H1 (cell line): Measurements from ENCODE around the gene RBM18. TPM values are rescaled to one million over a fixed set of nuclear protein-coding genes. Genes with fewer than 3 reads are reported as not detected.

Experiments used
- CEBPB ChIP-seq: IDR thresholded peaks from 2 replicates; pipeline ENCODE4 v1.6.1; 2012; ENCODE audit warnings: low read depth, low read length
- GABPA ChIP-seq: IDR thresholded peaks from 2 replicates; pipeline ENCODE4 v1.6.1; 2011; ENCODE audit warnings: mild to moderate bottlenecking, low read length, moderate library complexity, borderline replicate concordance; ENCODE audit not compliant: insufficient read depth
- HDAC6 ChIP-seq: IDR thresholded peaks from one replicate; pipeline ENCODE4 v1.7.1; 2012; ENCODE audit warnings: low read depth, mild to moderate bottlenecking, inconsistent platforms, low read length, moderate library complexity
- MAFK ChIP-seq: IDR thresholded peaks from 2 replicates; pipeline ENCODE4 v1.6.1; 2012; ENCODE audit warnings: low read depth, mild to moderate bottlenecking, improper control_type of control experiment, low read length
- POLR2A ChIP-seq, 2 experiments: IDR thresholded peaks; 1 replicate in 1 of 2; 2 replicates in 1 of 2; pipeline ENCODE4 v1.6.1; 2011; ENCODE audit warnings: low read depth in 2 of 2, low read length in 2 of 2, mild to moderate bottlenecking in 2 of 2; ENCODE audit errors: control extremely low read depth in 1 of 2
- SP1 ChIP-seq: IDR thresholded peaks from 2 replicates; pipeline ENCODE4 v1.6.1; 2011; ENCODE audit warnings: low read depth, low read length
- TBP ChIP-seq: IDR thresholded peaks from 2 replicates; pipeline ENCODE4 v1.6.1; 2011; ENCODE audit warnings: low read depth, low read length, improper control_type of control experiment
- polyA plus RNA-seq, 7 experiments: library from polyadenylated mRNA; depleted of rRNA in 3 of 7; stranded (reverse) in 5 of 7; unstranded in 2 of 7; fragments of >200 nt in 5 of 7; fragments of 200-250 nt in 2 of 7; gene quantifications; 1 replicate in 5 of 7; 2 replicates in 1 of 7; 4 replicates in 1 of 7; pipeline versions ENCODE4 v1.2.1 to v1.2.3, GENCODE V29; 2011 to 2013; ENCODE audit warnings: missing spikeins in 2 of 7, mixed read lengths in 2 of 7
- total RNA-seq: library from RNA; stranded (reverse); fragmentation: NEBNext Ultra II Directional; extraction: Animal tissue kit (Norgen Biotek cat#: 25700); gene quantifications from 2 replicates; pipeline ENCODE4 v1.2.1, GENCODE V29; 2021

The RBM18 gene
- total and polyA plus RNA-seq, 2 of the 8 experiments (the other 6 are each of a cell fraction or from before 2014, with no cell fraction given), result 5.9 to 14.3 TPM

DNA sequence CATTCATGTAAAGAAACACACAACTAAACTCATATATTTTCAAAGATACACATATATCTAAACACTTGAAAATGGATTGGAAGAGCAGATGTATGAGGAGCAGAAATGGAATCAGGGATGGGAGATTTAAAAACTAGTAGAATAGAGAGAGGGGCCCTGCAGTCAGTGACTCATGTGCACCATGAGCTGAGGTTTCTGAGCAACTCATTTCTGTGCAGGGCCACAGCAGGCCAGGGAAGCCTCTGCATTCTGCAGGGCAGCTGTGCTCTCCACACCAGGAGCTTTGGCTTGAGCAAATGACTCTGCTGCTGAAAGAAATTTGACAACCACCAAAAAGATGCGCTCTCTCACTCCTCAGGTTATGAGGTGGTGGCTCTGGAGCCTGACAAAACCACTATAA, 63.0 kb downstream of the RBM18 start (continued):
- TF ChIP-seq HDAC6 (no peak), MAFK (no peak), SP1 (no peak), GABPA (no peak), POLR2A (IDR thresholded peaks at IDR 0.05; ENCODE audit: control extremely low read depth in 1 of 2, low read depth in 2 of 2, low read length in 2 of 2) (no peak), CEBPB (no peak), TBP (no peak)
